Activated CD4-positive, alpha-beta T cell treated with anti-CD3 and anti-CD28 coated beads, Interleukin-2, amount 10 ng/mL, durations not matched to agents 24 days and 14 days (primary cell): Measurements from ENCODE around the gene SOX9. TPM values are rescaled to one million over a fixed set of nuclear protein-coding genes. Genes with fewer than 3 reads are reported as not detected.

Experiments
- DNase-seq: peaks from one replicate; pipeline ENCODE4 v3.0.0; 2022
- H3K27ac Mint-ChIP-seq: one replicate; pipeline ENCODE4 v1.8.0; 2022; ENCODE audit warnings: mild to moderate bottlenecking, mixed read lengths
- H3K27me3 Mint-ChIP-seq: one replicate; pipeline ENCODE4 v1.8.0; 2022; ENCODE audit warnings: mixed read lengths
- H3K36me3 Mint-ChIP-seq: one replicate; pipeline ENCODE4 v1.8.0; 2022; ENCODE audit warnings: low read depth, mild to moderate bottlenecking, mixed read lengths
- H3K4me1 Mint-ChIP-seq: one replicate; pipeline ENCODE4 v1.8.0; 2021; ENCODE audit warnings: mixed read lengths
- H3K4me3 Mint-ChIP-seq: one replicate; pipeline ENCODE4 v1.8.0; 2022; ENCODE audit warnings: mild to moderate bottlenecking, moderate library complexity, mixed read lengths
- H3K9me3 Mint-ChIP-seq: one replicate; pipeline ENCODE4 v1.8.0; 2021; ENCODE audit warnings: mixed read lengths
- intact Hi-C: fragments of 100-400 bp; cut with micrococcal nuclease; formaldehyde crosslinking; loops from one replicate; pipeline ENCODE4 v1.15.1; 2023
- total RNA-seq: library from RNA; stranded (reverse); gene quantifications from 2 replicates; pipeline ENCODE4 v1.2.3, GENCODE V29; 2022

SOX9 gene
- total RNA-seq = not detected in 2 replicates

- no peaks in the 10 kb centered on the region for H3K9me3 Mint-ChIP-seq
- intact Hi-C loops = no loop called here
- peaks cover 71% of the 10 kb centered on the region for H3K27me3 Mint-ChIP-seq
- H3K4me1 Mint-ChIP-seq = peaks cover 8% of the 10 kb centered on the region
- H3K36me3 Mint-ChIP-seq = peaks cover 5% of the 10 kb centered on the region
- no peak for DNase-seq
- H3K27ac Mint-ChIP-seq = peak within 1 kb of the TSS; percentile 68
- H3K4me3 Mint-ChIP-seq = no peak within 1 kb of the TSS
These were observed at the start of gene SOX9 for GRCh38 chr17:72120642-72121163. Gene SOX9, plus strand, starts transcription at chr17:72121020. Its CDS starts 372 bp downstream, at chr17:72121392.

- intact Hi-C loops = no loop called here
- Mint-ChIP-seq H3K27ac (no peak overlapping the region), H3K9me3 (no peaks in the 10 kb centered on the region), H3K27me3 (no peaks in the 10 kb centered on the region), H3K4me3 (no peak overlapping the region), H3K4me1 (no peaks in the 10 kb centered on the region), H3K36me3 (no peaks in the 10 kb centered on the region)
- DNase-seq = no peak
These were observed 49.5 kb upstream of the SOX9 start for GRCh38 chr17:72071330-72071729.

GRCh38 chr17:72075995-72076677, 44.7 kb upstream of the SOX9 start:
- no peak for DNase-seq
- no peak overlapping the region for H3K27ac Mint-ChIP-seq
- intact Hi-C loops = no loop called here
- H3K27me3 Mint-ChIP-seq = no peaks in the 10 kb centered on the region
- no peak overlapping the region for H3K4me3 Mint-ChIP-seq
- no peaks in the 10 kb centered on the region for H3K9me3 Mint-ChIP-seq
- no peaks in the 10 kb centered on the region for H3K4me1 Mint-ChIP-seq
- no peaks in the 10 kb centered on the region for H3K36me3 Mint-ChIP-seq

GRCh38 chr17:72076678-72077030, 44.2 kb upstream of the SOX9 start:
- Mint-ChIP-seq H3K36me3 (no peaks in the 10 kb centered on the region), H3K27ac (no peak overlapping the region), H3K27me3 (no peaks in the 10 kb centered on the region), H3K4me3 (no peak overlapping the region), H3K4me1 (no peaks in the 10 kb centered on the region), H3K9me3 (no peaks in the 10 kb centered on the region)
- intact Hi-C loops = no loop called here
- DNase-seq = no peak

- intact Hi-C loops = no loop called here
- Mint-ChIP-seq H3K36me3 (no peaks in the 10 kb centered on the region), H3K9me3 (peaks cover 5% of the 10 kb centered on the region), H3K27me3 (no peaks in the 10 kb centered on the region), H3K4me3 (no peak overlapping the region), H3K27ac (no peak overlapping the region), H3K4me1 (no peaks in the 10 kb centered on the region)
- no peak for DNase-seq
These were observed 43.4 kb upstream of the SOX9 start for GRCh38 chr17:72077326-72077960.

- no peaks in the 10 kb centered on the region for H3K27me3 Mint-ChIP-seq
- no peaks in the 10 kb centered on the region for H3K4me1 Mint-ChIP-seq
- no peak for DNase-seq
- intact Hi-C loops = no loop called here
- peaks cover 5% of the 10 kb centered on the region for H3K9me3 Mint-ChIP-seq
- no peak overlapping the region for H3K4me3 Mint-ChIP-seq
- H3K27ac Mint-ChIP-seq = no peak overlapping the region
- no peaks in the 10 kb centered on the region for H3K36me3 Mint-ChIP-seq
These were observed 41.1 kb upstream of the SOX9 start for GRCh38 chr17:72079700-72080099.

- H3K4me1 Mint-ChIP-seq = no peaks in the 10 kb centered on the region
- DNase-seq = no peak
- no peaks in the 10 kb centered on the region for H3K27me3 Mint-ChIP-seq
- H3K36me3 Mint-ChIP-seq = no peaks in the 10 kb centered on the region
- H3K27ac Mint-ChIP-seq = no peak overlapping the region
- intact Hi-C loops = no loop called here
- no peak overlapping the region for H3K4me3 Mint-ChIP-seq
- no peaks in the 10 kb centered on the region for H3K9me3 Mint-ChIP-seq
These were observed 32.9 kb upstream of the SOX9 start for GRCh38 chr17:72087876-72088275.

- H3K9me3 Mint-ChIP-seq = no peaks in the 10 kb centered on the region
- H3K36me3 Mint-ChIP-seq = no peaks in the 10 kb centered on the region
- no peak for DNase-seq
These were observed 31.3 kb upstream of the SOX9 start for GRCh38 chr17:72089453-72089987.

GRCh38 chr17:72090108-72090507, 30.7 kb upstream of the SOX9 start:
- intact Hi-C loops = no loop called here
- Mint-ChIP-seq H3K27ac (no peak overlapping the region), H3K4me1 (no peaks in the 10 kb centered on the region), H3K4me3 (no peak overlapping the region), H3K9me3 (no peaks in the 10 kb centered on the region), H3K36me3 (no peaks in the 10 kb centered on the region), H3K27me3 (no peaks in the 10 kb centered on the region)
- DNase-seq = no peak

More at GRCh38 chr17:72089453-72089987, 31.3 kb upstream of the SOX9 start:
- Mint-ChIP-seq H3K4me1 (no peaks in the 10 kb centered on the region), H3K4me3 (no peak overlapping the region), H3K27me3 (no peaks in the 10 kb centered on the region), H3K27ac (no peak overlapping the region)
- intact Hi-C loops = no loop called here

- Mint-ChIP-seq H3K36me3 (no peaks in the 10 kb centered on the region), H3K4me3 (no peak overlapping the region), H3K27me3 (no peaks in the 10 kb centered on the region), H3K4me1 (no peaks in the 10 kb centered on the region), H3K27ac (no peak overlapping the region), H3K9me3 (peaks cover 2% of the 10 kb centered on the region)
- DNase-seq = no peak
- intact Hi-C loops = no loop called here
These were observed 28.0 kb upstream of the SOX9 start for GRCh38 chr17:72092710-72093322.

- Mint-ChIP-seq H3K27ac (no peak overlapping the region), H3K4me3 (no peak overlapping the region), H3K36me3 (no peaks in the 10 kb centered on the region), H3K4me1 (no peaks in the 10 kb centered on the region), H3K9me3 (peaks cover 3% of the 10 kb centered on the region), H3K27me3 (no peaks in the 10 kb centered on the region)
- intact Hi-C loops = no loop called here
- DNase-seq = no peak
These were observed 27.1 kb upstream of the SOX9 start for GRCh38 chr17:72093707-72094106.

- intact Hi-C loops = no loop called here
- no peaks in the 10 kb centered on the region for H3K27me3 Mint-ChIP-seq
- H3K27ac Mint-ChIP-seq = no peak overlapping the region
- H3K4me3 Mint-ChIP-seq = no peak overlapping the region
- DNase-seq = no peak
- peaks cover 3% of the 10 kb centered on the region for H3K9me3 Mint-ChIP-seq
- no peaks in the 10 kb centered on the region for H3K36me3 Mint-ChIP-seq
- H3K4me1 Mint-ChIP-seq = no peaks in the 10 kb centered on the region
These were observed 25.5 kb upstream of the SOX9 start for GRCh38 chr17:72095316-72095715.

GRCh38 chr17:72097144-72097543, 23.7 kb upstream of the SOX9 start:
- Mint-ChIP-seq H3K27me3 (no peaks in the 10 kb centered on the region), H3K36me3 (no peaks in the 10 kb centered on the region), H3K27ac (no peak overlapping the region), H3K9me3 (peaks cover 3% of the 10 kb centered on the region), H3K4me1 (no peaks in the 10 kb centered on the region), H3K4me3 (no peak overlapping the region)
- DNase-seq = no peak
- intact Hi-C loops = no loop called here

GRCh38 chr17:72099919-72100318, 20.9 kb upstream of the SOX9 start:
- no peak for DNase-seq
- Mint-ChIP-seq H3K9me3 (peaks cover 7% of the 10 kb centered on the region), H3K27ac (no peak overlapping the region), H3K4me1 (no peaks in the 10 kb centered on the region), H3K4me3 (no peak overlapping the region), H3K27me3 (no peaks in the 10 kb centered on the region), H3K36me3 (no peaks in the 10 kb centered on the region)
- intact Hi-C loops = no loop called here
